Effector memory CD8-positive, alpha-beta T cell (primary cell): ENCODE measurements around the gene SLC34A1.
"Not testable (repeated sequence)": the region's sequence is repeated elsewhere in the genome, so short reads cannot be mapped to it uniquely, and the experiment has no call there.

Source experiments
- ATAC-seq: fragments of 150-1000 bp; cut with Tn5 transposase; replicated peaks from 2 replicates; pipeline ENCODE4 v1.10.0; 2021; ENCODE audit warnings: mild to moderate bottlenecking, moderate library complexity
- DNase-seq, 3 experiments: peaks; one replicate each; pipeline ENCODE4 v3.0.0; 2021
- H3K27ac Mint-ChIP-seq, 2 donors: one replicate each; pipeline ENCODE4 v1.8.0; 2022; ENCODE audit warnings: mild to moderate bottlenecking in 2 of 2, mixed read lengths in 2 of 2, moderate library complexity in 2 of 2
- H3K27me3 Mint-ChIP-seq, 2 donors: one replicate each; pipeline ENCODE4 v1.8.0; 2022; ENCODE audit warnings: mixed read lengths in 2 of 2
- H3K36me3 Mint-ChIP-seq: one replicate; pipeline ENCODE4 v1.8.0; 2022; ENCODE audit warnings: mild to moderate bottlenecking, moderate library complexity, mixed read lengths; ENCODE audit not compliant: insufficient read depth
- H3K4me1 Mint-ChIP-seq, 2 donors: one replicate each; pipeline ENCODE4 v1.8.0; 2022; ENCODE audit warnings: low read depth in 2 of 2, mixed read lengths in 2 of 2
- H3K4me3 Mint-ChIP-seq, 2 donors: one replicate each; pipeline ENCODE4 v1.8.0; 2022; ENCODE audit warnings: mild to moderate bottlenecking in 2 of 2, mixed read lengths in 2 of 2, moderate library complexity in 2 of 2
- H3K9me3 Mint-ChIP-seq, 2 donors: one replicate each; pipeline ENCODE4 v1.8.0; 2022; ENCODE audit warnings: mixed read lengths in 2 of 2

The SLC34A1 gene

DNA sequence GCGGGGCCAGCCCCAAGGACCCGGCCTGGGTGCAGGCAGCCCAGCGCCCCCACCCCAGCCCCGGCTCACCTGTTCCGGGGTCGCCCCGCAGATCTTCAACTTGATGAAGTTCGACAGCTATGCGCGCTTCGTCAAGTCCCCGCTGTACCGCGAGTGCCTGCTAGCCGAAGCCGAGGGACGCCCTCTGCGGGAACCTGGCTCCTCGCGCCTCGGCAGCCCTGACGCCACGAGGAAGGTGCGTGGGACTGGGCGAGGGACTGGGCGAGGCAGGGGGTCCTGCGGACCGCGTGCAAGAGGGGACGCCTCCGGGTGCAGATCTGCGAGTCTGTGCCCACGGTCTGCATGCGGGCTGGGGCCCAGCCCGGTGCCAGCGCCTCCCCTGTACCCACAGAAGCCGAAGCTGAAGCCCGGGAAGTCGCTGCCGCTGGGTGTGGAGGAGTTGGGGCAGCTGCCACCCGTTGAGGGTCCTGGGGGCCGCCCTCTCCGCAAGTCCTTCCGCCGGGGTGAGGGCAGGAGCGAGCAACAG, 16.8 kb upstream of the SLC34A1 start:
- Mint-ChIP-seq H3K9me3 (no peaks in the 10 kb centered on the region), H3K27ac (no peak overlapping the region), H3K4me3 (no peak overlapping the region), H3K27me3 (no peaks in the 10 kb centered on the region), H3K36me3 (peaks cover 47% of the 10 kb centered on the region), H3K4me1 (peaks cover 42 to 44% of the 10 kb centered on the region in 2 donors)
- ATAC-seq: no peak
- DNase-seq: no peak

DNA sequence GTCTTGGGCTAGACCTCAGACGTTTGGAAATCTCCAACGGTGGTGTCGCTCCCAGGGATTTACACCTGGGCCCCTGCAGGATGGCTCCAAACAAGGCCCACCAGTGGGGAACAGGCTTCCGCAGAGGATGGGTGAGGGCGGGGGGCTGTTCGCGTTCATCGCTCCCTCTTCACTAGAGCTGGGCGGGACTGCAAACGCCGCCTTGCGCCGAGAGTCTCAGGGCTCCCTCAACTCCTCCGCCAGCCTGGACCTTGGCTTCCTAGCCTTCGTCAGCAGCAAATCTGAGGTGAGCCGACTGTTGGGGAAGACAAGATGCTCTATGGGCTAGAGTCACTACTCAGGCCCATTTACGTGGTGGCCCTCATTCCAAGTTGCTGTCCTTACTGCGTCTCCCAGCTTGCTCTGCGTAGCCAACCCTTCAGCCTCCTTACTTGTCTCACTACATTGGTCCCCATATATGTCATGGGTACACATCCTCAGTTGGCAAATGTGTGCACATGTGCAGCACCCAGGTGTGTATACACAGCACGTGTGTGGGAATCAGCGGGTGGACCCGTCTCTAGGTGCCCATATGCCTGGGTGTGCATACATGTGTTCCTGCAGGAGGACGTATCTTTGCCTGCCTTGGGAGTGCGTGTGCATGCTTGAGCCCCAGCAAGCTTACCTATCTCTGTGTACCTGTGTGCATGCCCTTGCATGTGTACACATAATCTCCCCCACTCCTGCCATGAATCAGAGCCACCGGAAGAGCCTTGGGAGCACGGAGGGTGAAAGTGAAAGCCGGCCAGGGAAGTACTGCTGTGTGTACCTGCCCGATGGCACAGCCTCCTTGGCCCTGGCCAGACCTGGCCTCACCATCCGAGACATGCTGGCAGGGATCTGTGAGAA, 16.0 kb upstream of the SLC34A1 start:
- peaks cover 43 to 44% of the 10 kb centered on the region in 2 donors for H3K4me1 Mint-ChIP-seq
- H3K9me3 Mint-ChIP-seq: no peaks in the 10 kb centered on the region
- peaks cover 53% of the 10 kb centered on the region for H3K36me3 Mint-ChIP-seq
- peak overlapping the region; percentile 84 to 93 for H3K27ac Mint-ChIP-seq
- no peak for DNase-seq
- H3K27me3 Mint-ChIP-seq: no peaks in the 10 kb centered on the region
- no peak for ATAC-seq
- H3K4me3 Mint-ChIP-seq: peak overlapping the region in 1 of 2 donors; percentile 53

DNA sequence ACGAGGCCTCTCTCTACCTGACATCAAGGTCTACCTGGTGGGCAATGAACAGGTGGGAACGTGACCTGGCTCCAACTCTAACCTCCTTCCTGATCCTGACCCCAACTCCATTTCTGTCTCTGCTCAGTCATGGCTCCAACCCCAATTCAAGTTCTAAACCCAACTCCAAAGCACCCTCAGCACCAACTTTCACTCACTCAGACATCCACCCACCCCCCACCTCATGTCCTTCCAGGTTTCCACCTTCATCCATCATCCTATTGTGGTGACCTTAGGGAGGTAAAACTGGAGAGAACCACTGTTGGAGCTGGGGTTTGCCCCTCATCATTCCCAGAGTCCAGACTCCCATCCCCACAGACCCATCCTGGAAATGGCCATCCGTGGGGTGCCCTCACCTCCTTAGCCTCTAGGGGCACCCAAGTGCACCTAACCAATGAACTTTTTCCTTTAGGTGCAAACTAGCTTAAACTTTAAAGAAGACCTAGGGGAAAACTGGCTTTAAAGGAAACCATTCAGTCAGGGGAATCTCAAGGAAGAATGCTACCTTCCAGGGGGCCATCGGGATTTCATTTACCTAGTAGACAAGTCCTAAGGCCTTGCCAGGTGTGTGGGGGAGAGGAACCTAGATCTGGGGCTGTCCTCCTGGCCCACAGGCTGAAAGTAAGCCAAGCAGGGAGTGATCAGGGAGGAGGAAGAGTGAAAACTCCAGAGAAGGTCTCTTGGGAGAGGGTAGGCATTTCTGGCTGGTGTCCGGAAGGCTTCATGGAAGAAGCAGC, 15.2 kb upstream of the SLC34A1 start:
- Mint-ChIP-seq H3K36me3 (peaks cover 53% of the 10 kb centered on the region), H3K4me1 (peaks cover 43 to 47% of the 10 kb centered on the region in 2 donors), H3K4me3 (peak overlapping the region; percentile 24 to 53), H3K27ac (peak overlapping the region; percentile 84 to 93), H3K27me3 (no peaks in the 10 kb centered on the region), H3K9me3 (no peaks in the 10 kb centered on the region)
- ATAC-seq: no peak
- peak in 1 of 3 experiments; percentile 30 for DNase-seq

DNA sequence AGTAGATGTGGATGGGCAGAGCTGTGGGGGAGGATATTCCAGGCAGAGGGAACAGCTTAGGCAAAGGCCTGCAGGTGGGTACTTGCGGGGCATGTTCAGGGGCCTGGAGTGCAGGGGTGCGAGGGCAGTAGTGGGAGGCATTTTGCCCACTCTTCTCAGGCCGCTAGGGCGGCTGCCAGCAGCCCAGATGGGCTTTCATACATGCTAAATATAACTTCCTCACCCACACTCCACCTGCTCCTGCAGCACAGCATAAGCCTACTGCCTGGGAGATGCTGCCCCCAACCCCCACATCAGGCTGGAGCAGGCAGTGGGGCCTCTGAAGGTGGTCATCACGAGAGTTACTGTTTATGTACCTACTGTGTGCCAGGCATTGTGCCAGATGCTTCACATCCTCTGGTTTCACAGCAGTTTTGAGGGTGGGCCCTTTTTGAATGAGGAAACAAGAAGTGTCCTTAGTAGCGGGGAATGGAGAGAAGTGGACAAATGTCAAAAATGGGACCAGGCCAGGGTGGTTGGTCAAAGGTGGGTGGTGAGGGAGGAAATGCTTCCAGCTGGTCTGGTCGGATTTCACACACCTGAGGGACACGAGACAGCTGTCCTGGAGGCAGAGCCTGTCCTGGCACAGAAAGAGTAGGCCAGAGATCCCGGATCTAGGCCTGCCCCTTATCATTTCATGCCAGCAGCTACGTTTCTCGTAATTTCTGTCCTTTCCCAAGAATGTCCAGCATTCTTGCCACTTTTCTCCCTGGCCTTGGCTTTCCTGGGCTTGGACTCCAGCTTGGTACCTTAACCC, 14.4 kb upstream of the SLC34A1 start:
- H3K27ac Mint-ChIP-seq: peak overlapping the region; percentile 84 to 93
- peaks cover 36 to 46% of the 10 kb centered on the region in 2 donors for H3K4me1 Mint-ChIP-seq
- no peaks in the 10 kb centered on the region for H3K27me3 Mint-ChIP-seq
- H3K9me3 Mint-ChIP-seq: no peaks in the 10 kb centered on the region
- H3K4me3 Mint-ChIP-seq: peak overlapping the region in 1 of 2 donors; percentile 53
- ATAC-seq (no peak), DNase-seq (no peak)
- H3K36me3 Mint-ChIP-seq: peaks cover 50% of the 10 kb centered on the region

DNA sequence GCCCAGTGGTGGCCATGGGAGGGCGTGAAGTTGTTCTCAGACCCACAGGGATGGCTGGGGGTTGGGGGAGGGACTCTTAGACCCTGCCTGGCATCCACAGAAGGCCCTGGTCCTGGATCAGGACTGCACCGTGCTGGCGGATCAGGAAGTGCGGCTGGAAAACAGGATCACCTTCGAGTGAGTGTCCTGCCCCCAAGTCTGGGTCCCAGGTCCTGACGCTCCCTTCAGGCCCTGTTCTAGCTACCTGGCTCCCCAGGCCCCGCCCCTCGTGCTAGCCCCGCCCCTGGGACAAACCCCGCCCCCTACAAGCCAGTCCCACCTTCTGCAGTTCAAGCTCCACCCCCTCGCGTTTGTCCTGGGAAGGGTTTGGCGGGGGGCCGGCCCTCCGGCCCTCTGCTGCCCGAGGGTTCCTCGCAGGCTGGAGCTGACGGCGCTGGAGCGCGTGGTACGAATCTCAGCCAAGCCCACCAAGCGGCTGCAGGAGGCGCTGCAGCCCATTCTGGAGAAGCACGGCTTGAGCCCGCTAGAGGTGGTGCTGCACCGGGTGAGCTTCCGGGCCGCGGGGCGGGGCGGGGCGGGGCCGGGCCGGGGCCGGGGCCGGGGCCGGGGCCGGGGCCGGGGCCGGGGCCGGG, 13.6 kb upstream of the SLC34A1 start:
- peak; percentile 73 for ATAC-seq
- no peaks in the 10 kb centered on the region for H3K9me3 Mint-ChIP-seq
- DNase-seq: peak; percentile 25 to 64 (median 63)
- H3K4me1 Mint-ChIP-seq: peaks cover 35 to 50% of the 10 kb centered on the region in 2 donors
- H3K36me3 Mint-ChIP-seq: peaks cover 53% of the 10 kb centered on the region
- H3K27ac Mint-ChIP-seq: no peak overlapping the region
- no peaks in the 10 kb centered on the region for H3K27me3 Mint-ChIP-seq
- peak overlapping the region in 1 of 2 donors; percentile 81 for H3K4me3 Mint-ChIP-seq

DNA sequence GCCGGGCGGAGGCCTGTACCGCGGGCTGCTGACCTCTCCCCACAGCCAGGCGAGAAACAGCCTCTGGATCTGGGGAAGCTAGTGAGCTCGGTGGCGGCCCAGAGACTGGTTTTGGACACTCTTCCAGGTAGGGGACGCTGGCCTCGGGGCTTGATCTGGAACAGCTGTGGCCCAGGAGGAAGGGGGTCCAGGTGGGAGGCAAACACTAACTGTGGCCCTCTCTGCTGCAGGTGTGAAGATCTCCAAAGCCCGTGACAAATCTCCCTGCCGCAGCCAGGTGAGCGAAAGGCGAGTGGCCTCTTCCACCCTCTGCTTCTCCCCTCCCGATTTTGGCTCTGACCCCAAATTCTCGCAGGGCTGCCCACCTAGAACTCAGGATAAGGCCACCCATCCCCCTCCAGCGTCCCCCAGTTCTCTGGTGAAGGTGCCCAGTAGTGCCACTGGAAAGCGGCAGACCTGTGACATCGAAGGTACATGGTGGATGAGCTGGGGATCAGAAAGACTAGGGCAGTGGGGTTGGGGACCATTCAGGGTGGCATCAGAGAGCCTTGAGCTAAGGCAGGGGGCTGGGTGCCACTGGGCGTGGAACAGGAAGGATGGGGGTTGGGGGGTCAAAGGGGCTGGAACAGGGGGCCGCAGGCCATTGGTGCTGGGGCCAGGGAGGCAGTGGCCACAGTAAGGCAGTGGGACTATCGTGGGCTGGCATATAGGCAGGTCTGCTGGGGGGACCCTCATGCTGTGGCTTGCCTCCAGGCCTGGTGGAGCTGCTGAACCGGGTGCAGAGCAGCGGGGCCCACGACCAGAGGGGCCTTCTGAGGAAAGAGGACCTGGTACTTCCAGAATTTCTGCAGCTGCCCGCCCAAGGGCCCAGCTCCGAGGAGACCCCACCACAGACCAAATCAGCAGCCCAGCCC, 12.9 kb upstream of the SLC34A1 start:
- Mint-ChIP-seq H3K27ac (peak overlapping the region; percentile 64 to 91), H3K4me1 (peaks cover 31 to 47% of the 10 kb centered on the region in 2 donors), H3K36me3 (peaks cover 51% of the 10 kb centered on the region), H3K27me3 (no peaks in the 10 kb centered on the region), H3K9me3 (no peaks in the 10 kb centered on the region), H3K4me3 (peak overlapping the region; percentile 40 to 81)
- DNase-seq (no peak), ATAC-seq (no peak)

DNA sequence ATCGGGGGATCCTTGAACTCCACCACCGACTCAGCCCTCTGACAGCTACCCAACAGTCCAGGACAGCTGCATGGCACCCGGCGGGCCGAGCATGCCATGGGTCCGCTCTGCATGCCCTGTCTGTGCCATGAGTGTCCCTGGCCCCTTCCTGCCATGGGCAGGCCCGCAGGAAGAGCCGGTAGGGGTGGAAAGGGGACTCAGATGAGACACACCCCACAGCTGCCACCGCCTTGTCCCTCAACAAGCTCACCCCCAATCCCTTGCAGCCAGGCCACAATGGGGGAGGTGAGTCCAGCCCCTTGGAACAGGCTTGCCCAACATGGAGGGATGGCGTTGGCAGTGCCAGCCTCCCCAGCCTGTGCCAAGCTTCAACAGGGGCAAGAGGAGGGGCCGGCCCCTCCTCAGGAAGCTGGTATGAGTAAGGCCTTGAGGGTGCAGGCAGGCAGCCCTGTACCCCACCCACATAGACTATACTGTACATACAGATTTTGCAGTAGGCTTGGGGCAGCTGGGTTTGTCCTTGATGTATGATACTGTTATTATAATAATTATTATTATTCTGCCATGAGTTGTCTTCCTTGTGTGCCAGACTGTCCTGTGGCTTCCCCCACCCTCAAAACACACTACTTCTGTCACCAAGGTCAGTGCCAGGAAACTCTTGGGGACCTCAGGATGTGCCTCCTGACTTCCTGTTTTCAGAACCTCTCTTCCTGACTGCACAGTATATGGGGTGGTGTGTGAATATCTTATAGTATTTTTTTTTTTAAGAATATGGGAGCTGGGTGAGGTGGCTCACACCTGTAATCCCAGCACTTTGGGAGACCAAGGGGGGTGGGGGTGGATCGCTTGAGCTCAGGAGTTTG, 12.0 kb upstream of the SLC34A1 start:
- no peak for DNase-seq
- H3K27ac Mint-ChIP-seq: peak overlapping the region; percentile 88 to 91
- no peaks in the 10 kb centered on the region for H3K9me3 Mint-ChIP-seq
- H3K36me3 Mint-ChIP-seq: peaks cover 44% of the 10 kb centered on the region
- H3K4me3 Mint-ChIP-seq: peak overlapping the region; percentile 67 to 81
- peak; percentile 55 for ATAC-seq
- H3K27me3 Mint-ChIP-seq: no peaks in the 10 kb centered on the region
- peaks cover 31 to 47% of the 10 kb centered on the region in 2 donors for H3K4me1 Mint-ChIP-seq

DNA sequence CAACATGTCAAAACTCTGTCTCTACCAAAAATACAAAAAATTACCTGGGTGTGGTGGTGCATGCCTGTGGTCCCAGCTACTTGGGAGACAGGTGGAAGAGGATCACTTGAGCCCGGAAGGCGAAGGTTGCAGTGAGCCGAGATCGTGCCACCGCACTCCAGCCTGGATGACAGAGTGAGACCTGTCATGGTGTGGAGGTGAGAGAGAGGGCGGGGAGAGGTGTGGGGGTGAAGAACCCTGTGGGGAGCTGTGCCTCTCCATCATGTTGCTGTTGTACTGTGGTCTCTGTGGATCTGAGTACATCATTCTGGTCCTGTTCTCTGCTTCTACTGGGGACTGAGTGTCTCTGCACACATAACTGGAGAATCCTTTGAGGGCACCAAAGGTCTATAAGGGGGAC, 11.3 kb upstream of the SLC34A1 start:
- H3K36me3 Mint-ChIP-seq: peaks cover 41% of the 10 kb centered on the region
- H3K4me3 Mint-ChIP-seq: peak overlapping the region; percentile 67 to 81
- peak; percentile 76 for ATAC-seq
- H3K27ac Mint-ChIP-seq: peak overlapping the region; percentile 88 to 91
- H3K4me1 Mint-ChIP-seq: peaks cover 31 to 47% of the 10 kb centered on the region in 2 donors
- DNase-seq: peak; percentile 23 to 43 (median 36)
- H3K27me3 Mint-ChIP-seq: no peaks in the 10 kb centered on the region
- no peaks in the 10 kb centered on the region for H3K9me3 Mint-ChIP-seq

DNA sequence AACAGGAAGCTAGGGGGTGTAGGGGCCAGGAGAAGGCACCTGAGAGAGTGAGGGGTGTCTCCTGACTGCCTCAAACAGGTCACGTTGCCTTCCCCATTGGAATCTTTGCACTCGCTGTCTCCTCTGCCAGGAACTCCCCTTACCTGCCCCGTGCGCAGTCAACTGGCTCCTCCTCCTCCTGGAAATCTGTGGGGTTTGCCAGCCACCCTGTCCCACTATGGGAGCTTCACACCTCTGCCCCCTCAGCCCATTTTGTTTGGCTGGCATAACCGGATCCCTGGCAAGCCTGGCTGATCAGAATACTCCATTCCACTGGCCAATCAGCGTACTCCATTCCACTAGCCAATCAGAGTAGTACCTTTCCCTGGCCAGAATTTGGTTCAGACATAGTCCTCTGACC, 10.4 kb upstream of the SLC34A1 start:
- Mint-ChIP-seq H3K36me3 (peaks cover 32% of the 10 kb centered on the region), H3K9me3 (no peaks in the 10 kb centered on the region), H3K4me1 (peaks cover 30 to 40% of the 10 kb centered on the region in 2 donors), H3K27ac (peak overlapping the region; percentile 78 to 91), H3K4me3 (peak overlapping the region in 1 of 2 donors; percentile 81), H3K27me3 (no peaks in the 10 kb centered on the region)
- DNase-seq (no peak), ATAC-seq (no peak)

DNA sequence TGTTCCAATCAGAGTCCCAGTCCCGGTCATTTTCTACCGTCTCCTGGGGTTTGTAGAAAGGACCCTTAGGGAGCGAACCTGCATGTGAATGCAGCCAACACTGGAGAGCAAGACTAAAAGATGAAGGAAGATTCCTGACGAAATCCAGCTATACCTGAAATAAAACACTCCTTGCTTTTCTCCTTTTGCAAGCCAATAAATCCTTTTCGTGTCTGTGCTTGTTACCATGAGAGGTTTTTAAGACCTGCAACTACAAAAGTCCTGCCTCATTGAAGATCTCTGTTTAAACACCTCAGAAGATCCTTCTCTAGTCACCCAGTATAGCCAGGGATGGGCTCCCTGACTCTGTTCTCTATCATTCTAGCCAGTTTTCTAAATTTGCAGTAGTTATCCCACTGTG, 10.0 kb upstream of the SLC34A1 start:
- Mint-ChIP-seq H3K36me3 (peaks cover 28% of the 10 kb centered on the region), H3K27ac (peak overlapping the region; percentile 78 to 91), H3K9me3 (no peaks in the 10 kb centered on the region), H3K4me3 (peak overlapping the region in 1 of 2 donors; percentile 81), H3K4me1 (peaks cover 28 to 39% of the 10 kb centered on the region in 2 donors), H3K27me3 (no peaks in the 10 kb centered on the region)
- DNase-seq: no peak
- no peak for ATAC-seq

DNA sequence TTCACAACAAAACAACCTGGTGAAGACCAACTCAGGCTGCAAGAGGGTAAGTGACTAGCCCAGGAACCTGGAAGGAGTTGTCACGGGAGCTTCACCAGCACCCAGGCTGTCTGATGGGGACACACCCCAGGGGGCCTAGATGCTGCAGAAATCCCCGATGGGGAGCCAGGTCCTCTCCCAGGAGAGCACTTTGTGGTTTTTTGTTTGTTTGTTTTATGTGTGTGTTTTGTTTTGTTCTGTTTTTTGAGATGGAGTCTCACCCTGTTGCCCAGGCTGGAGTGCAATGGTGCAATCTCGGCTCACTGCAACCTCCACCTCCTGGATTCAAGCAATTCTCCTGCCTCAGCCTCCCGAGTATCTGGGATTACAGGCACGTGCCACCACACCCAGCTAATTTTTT, 8.7 kb upstream of the SLC34A1 start:
- H3K27ac Mint-ChIP-seq: peak overlapping the region; percentile 78 to 91
- not testable (repeated sequence) for H3K27me3 Mint-ChIP-seq, H3K4me3 Mint-ChIP-seq, DNase-seq, H3K9me3 Mint-ChIP-seq, ATAC-seq
- H3K36me3 Mint-ChIP-seq: peaks cover 28% of the 10 kb centered on the region
- peaks cover 33 to 39% of the 10 kb centered on the region in 2 donors for H3K4me1 Mint-ChIP-seq
